ENCODE measurements around the gene IYD.

Gene IYD

GRCh38 chr6:150325066-150325772, 43.6 kb upstream of the IYD start:
- no peak overlapping the region for H3K4me3 ChIP-seq (ENCODE audit: low read depth, low read length)
- no peak for DNase-seq (ENCODE audit: low read depth, low spot score)
- in situ Hi-C loops (cut with HindIII; ENCODE audit: low sequenced_read_pairs): no loop called here
- TF ChIP-seq, protein P1, sequence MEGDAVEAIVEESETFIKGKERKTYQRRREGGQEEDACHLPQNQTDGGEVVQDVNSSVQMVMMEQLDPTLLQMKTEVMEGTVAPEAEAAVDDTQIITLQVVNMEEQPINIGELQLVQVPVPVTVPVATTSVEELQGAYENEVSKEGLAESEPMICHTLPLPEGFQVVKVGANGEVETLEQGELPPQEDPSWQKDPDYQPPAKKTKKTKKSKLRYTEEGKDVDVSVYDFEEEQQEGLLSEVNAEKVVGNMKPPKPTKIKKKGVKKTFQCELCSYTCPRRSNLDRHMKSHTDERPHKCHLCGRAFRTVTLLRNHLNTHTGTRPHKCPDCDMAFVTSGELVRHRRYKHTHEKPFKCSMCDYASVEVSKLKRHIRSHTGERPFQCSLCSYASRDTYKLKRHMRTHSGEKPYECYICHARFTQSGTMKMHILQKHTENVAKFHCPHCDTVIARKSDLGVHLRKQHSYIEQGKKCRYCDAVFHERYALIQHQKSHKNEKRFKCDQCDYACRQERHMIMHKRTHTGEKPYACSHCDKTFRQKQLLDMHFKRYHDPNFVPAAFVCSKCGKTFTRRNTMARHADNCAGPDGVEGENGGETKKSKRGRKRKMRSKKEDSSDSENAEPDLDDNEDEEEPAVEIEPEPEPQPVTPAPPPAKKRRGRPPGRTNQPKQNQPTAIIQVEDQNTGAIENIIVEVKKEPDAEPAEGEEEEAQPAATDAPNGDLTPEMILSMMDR (IDR thresholded peaks at IDR 0.05; ENCODE audit: low read depth, low read length): no peak

DNA sequence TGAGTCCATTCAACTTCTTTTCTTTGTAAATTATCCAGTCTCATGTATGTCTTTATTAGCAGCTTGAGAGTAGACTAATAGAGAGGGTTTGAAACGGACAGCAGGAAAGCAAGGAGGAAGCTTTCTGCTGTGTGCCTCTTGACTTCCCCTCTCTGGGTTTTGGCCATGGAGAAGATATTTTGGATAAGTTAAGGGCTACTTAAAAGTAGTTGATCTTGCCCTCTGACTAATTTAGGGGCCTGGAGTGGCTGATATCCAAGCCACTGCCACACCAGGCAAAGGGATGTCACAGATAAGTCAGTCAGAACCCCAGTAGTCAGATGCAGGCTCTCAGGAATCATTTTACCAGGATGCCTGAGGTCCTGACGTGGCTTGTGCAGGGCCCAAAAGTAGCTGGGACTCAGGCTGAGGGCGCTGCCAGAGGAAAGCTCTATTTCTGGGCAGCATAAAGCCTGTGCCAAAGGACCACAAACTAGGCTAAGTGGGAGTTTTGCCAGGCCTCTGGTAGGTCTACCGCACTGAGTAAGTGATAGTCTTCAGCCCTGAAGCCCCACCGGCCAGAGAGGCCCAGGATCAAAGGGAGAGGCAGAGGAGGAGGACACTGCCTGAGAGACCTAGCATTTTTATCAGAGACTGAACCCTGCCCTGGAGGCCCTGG, 41.6 kb upstream of the IYD start:
- DNase-seq (ENCODE audit: low read depth, low spot score): no peak
- TF ChIP-seq, protein P1 (IDR thresholded peaks at IDR 0.05; ENCODE audit: low read depth, low read length): no peak
- H3K4me3 ChIP-seq (ENCODE audit: low read depth, low read length): no peak overlapping the region
- in situ Hi-C loops (cut with HindIII; ENCODE audit: low sequenced_read_pairs): no loop called here

- in situ Hi-C loops (cut with HindIII; ENCODE audit: low sequenced_read_pairs): no loop called here
- TF ChIP-seq, protein P1 (IDR thresholded peaks at IDR 0.05; ENCODE audit: low read depth, low read length): no peak
- H3K4me3 ChIP-seq (ENCODE audit: low read depth, low read length): no peak overlapping the region
- no peak for DNase-seq (ENCODE audit: low read depth, low spot score)
Measured at GRCh38 chr6:150328744-150329405, 39.9 kb upstream of the IYD start.

DNA sequence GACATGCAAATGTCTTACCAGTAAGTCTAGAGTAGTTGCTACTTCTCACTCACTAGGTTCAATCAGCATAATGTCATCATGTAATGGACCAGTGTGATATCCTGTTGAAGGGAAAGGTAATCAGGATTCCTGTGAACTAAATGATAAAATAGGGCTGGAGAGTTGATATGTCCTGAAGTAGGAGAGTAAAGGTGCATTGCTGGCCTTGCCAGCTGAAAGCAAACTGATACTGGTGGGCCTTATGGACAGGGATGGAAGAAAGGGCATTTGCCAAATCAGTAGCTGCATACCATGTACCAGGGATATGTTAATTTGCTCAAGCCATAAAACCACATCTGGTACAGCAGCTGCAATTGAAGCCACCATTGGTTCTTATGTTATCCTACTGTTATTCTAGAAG, 37.5 kb upstream of the IYD start:
- TF ChIP-seq, protein P1 (IDR thresholded peaks at IDR 0.05; ENCODE audit: low read depth, low read length): no peak
- DNase-seq (ENCODE audit: low read depth, low spot score): no peak
- in situ Hi-C loops (cut with HindIII; ENCODE audit: low sequenced_read_pairs): no loop called here
- no peak overlapping the region for H3K4me3 ChIP-seq (ENCODE audit: low read depth, low read length)

DNA sequence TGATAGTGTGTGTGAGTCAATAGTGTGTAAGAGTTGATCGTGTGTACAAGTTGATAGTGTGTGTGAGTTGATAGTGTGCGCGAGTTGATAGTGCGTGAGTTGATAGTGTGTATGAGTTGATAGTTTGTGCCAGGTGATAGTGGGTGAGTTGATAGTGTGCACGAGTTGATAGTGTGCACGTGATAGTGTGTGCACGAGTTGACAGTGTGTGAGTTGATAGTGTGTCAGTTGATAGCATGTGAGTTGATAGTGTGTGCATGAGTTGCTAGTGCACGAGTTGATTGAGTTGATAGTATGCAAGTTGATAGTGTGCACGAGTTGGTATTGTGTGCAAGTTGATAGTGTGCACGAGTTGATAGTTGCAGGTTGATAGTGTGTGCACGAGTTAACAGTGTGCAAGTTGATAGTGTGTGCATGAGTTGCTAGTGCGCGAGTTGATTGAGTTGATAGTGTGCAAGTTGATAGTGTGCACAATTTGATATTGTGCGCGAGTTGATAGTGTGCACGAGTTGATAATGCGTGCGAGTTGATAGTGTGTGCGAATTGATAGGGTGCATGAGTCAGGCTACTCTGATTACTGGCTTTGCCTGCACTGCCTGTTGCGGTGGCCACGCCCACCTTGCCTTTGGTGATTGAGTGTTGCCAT, 35.8 kb upstream of the IYD start:
- no peak overlapping the region for H3K4me3 ChIP-seq (ENCODE audit: low read depth, low read length)
- TF ChIP-seq, protein P1 (IDR thresholded peaks at IDR 0.05; ENCODE audit: low read depth, low read length): no peak
- in situ Hi-C loops (cut with HindIII; ENCODE audit: low sequenced_read_pairs): no loop called here
- DNase-seq (ENCODE audit: low read depth, low spot score): no peak

GRCh38 chr6:150333585-150333941, 35.2 kb upstream of the IYD start:
- DNase-seq (ENCODE audit: low read depth, low spot score): no peak
- in situ Hi-C loops (cut with HindIII; ENCODE audit: low sequenced_read_pairs): no loop called here
- TF ChIP-seq, protein P1 (IDR thresholded peaks at IDR 0.05; ENCODE audit: low read depth, low read length): no peak
- no peak overlapping the region for H3K4me3 ChIP-seq (ENCODE audit: low read depth, low read length)
